AML-193 (cell line): Measurements from ENCODE around the gene PARK7.
A peak's percentile ranks its signal among the peaks of the same experiment; 100 is the strongest.
"Not testable (repeated sequence)": the region's sequence is repeated elsewhere in the genome, so short reads cannot be mapped to it uniquely, and the experiment has no call there.

Source experiments
- DNase-seq, 2 experiments: peaks; one replicate each; lab custom pipeline; 2025; lab: John Stamatoyannopoulos, UW

Gene PARK7

DNA sequence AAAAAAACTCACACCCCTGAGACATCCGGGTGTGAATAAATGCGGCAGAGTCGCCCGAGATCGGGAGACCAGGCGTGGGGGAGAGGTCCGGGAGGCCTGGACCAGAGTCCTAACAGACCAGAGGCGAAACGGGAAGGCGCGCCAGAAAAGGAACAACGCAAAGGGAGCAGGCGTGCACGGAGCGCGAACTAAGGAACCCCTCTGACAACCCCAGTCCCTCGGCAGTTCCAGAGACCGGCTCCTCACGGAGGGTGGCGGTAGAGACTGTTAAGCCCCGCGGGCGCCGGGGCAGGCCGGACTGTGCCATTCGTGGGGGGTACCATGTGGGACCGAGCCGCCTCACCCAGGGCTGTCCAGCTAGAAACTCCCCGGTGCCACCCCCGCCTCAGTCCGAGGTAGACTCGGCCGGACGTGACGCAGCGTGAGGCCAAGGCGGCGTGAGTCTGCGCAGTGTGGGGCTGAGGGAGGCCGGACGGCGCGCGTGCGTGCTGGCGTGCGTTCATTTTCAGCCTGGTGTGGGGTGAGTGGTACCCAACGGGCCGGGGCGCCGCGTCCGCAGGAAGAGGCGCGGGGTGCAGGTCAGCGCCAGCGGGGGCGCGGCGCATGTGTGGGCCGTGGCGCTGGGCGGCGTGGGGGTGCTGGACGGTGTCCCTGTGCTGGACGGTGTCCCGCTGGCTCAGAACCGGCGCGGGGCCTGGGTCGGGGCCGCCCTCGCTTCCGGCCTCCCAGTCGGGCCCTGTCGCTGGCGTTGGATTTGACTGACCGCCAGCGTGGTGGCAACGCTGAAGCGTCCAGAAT is at the start of gene PARK7:
TSS of gene PARK7 (plus strand) at position 496 of the 798 bp plus-strand sequence. CDS start 1,075 bp downstream, outside the sequence.
- peak; percentile 97 for DNase-seq

DNA sequence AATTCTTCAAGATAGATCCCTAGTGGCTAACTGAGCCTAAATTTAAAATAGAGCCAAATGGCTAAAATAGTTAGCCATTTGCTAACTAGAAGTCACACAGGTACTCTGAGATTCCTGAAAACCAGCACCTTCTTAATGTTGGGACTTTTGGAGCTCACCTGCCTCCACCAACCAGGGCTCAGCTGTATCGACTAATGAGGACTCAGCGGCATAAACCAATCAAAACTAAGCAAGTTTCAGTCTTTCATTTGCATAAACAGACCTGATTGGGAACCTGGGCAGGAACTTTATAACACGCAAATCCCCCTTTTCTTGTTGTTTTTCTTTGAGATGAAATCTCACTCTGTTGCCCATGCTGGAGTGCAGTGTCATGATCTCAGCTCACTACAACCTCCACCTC is 49.4 kb upstream of the PARK7 start:
- no peak for DNase-seq

DNA sequence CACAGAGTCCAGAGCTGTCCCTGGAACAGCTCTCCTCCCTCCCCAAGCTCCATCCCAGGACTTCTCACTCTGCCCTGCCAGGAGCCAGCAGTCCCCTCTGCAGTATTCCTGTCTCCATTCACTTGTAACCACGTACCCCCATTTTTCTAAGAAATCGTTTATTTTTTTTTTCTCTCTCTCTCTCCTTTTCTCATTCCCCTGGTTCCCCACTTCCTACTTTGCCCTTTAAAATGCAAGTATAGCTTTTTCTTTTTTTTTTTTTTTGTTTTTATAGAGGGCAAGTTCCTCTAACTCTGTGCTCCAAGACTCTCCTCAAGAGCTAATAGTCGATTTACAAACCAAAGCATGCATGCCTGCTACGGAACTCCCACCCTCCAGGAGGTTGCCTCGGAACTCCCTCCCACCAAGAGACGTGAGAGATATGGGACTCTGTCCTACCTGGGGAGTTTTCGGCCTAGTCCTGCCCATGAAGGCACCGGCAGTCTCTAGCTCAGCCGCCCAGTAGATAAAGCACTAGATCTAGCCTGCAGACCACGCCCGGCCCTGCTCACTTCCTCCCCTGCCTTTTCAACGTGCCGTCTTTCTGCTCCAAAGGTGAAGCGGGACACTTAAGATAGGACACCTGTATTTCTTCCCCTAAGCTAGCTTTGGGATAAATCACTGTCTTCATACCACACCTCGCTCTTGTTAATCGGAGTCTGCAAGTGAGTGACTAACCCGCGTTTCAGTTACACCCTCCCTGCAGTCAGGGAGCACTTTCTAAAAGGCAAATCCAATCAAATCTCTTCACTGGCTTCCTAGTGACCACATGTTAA is 48.6 kb upstream of the PARK7 start:
- peak; percentile 8 to 25 for DNase-seq

DNA sequence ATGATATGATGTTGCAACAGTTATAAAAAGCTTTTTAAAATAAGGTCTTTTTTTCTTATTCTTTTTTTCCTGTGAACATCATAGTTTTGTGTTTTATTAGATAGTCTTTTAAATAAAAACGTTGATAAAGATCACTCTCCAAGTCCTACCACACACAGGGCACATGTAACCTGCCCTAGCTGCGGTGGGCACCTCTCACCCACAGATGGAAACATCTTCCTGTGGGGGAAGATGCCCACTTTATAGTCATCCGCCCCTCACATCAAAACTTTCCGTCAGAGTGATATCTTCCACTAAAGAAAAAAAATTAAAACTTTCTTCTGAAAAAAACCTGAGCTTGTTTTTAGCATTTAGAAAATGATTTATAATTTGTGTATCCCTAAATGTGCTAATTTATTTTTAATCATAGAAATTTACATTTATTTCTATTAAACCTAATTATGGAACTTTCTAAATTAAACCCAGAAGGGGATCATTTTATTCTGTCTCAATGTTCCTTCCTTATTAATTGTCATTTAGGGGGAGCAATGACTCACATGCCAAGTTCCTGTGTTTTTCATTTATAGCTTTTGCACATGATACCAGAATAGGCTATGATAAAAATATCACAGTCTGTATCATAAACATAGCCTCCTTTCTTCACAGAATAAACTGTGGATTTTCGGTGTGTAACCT is 45.5 kb upstream of the PARK7 start:
- no peak for DNase-seq

DNA sequence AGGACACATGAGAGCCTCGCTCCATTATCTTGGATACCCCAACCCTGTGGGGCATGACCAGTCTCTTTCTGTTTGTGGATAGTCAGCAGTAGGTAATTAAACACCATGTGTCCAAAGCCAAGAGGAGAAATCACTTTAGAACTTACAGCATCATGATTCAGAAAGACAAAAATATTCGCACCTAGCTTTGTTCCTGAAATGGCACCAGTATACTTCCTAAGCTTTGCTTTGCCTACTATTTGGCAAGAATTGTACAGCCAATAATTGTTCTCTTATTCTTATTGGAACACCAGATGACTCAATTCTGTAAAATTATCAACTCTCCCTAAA is 45.0 kb upstream of the PARK7 start:
- DNase-seq = no peak

DNA sequence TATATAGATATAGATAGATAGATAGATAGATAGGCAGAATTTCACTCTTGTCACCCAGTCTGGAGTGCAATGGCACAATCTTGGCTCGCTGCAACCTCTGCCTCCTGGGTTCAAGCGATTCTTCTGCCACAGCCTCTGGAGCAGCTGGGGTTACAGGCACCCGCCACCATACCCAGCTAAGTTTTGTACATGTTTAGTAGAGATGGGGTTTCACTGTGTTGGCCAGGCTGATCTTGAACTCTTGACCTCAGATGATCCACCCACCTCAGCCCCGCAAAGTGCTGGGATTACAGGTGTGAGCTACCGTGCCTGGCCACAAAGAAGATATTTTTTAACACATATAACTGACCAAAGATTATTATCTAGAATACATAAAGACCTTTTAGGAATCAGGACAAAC is 43.5 kb upstream of the PARK7 start:
- DNase-seq = not testable (repeated sequence)

DNA sequence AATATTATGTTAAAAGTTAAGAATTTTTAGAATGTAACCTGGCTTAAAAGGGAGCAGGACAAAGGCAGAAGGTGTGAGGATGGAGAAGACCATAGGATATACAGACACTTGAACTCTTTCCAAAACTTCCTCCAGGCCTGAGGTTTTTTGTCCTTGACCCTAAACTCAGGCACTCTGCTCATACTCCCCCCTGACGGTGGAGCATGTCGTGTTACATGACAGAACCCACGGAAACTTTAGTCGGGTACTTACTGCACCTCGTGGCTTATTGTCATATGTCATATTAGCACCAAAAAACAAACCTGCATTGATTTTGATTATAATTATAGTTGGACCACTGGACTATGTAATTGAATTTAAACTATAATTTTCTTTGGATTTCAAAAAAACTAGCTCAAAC is 41.6 kb upstream of the PARK7 start:
- DNase-seq = no peak

DNA sequence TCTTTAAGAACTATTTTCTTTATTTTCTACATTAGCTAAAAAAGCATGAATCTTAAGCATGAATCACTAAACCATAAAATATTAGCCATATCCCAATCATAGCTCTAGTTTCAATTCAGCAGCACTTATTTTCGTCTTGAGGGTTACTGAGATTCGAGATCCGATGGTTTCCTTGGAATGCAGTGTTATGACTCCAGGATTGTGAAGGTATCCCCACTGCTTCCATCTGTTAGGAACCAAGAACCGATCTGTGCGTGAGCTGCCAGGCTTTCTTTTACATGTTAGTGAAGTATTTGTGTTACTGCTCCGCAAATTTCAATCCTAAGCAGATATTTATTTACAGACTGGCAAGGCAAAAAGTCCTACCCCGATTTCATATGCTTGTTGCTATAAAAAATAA is 39.7 kb upstream of the PARK7 start:
- no peak for DNase-seq

DNA sequence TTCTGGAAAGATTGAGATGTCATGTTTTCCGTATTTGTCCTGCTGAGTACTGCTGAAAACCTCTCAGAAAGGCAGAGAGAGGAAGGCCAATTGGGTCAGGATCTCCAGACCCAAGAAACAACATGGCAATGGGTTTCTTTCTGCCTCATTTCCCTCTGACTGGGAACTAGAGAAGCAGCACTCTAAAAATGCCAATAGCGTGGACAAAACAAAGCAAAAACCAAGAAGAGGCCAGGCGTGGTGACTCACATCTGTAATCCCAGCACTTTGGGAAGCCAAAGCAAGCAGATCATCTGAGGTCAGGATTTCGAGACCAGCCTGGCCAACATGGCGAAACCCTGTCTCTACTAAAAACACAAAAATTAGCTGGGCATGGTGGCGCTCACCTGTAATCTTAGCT is 39.2 kb upstream of the PARK7 start:
- no peak for DNase-seq

DNA sequence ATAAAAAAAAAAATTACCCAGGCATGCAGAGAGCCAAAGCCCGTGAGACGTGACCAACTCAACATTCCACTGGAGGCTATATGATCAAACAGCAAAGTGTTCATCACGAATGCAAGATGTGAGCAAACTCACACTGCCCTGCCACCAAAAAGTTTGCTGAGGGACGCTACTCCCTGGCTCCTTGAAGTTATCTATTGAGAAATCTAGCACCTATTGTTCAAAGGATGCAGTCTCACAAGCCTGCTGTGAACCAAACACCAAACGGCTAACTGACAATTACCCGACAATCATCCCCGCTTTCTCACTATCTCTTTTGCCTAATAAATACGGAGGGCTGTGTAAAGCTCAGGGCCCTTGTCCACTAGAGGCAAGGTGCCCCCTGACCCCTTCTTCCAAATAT is 34.5 kb upstream of the PARK7 start:
- not testable (repeated sequence) for DNase-seq

DNA sequence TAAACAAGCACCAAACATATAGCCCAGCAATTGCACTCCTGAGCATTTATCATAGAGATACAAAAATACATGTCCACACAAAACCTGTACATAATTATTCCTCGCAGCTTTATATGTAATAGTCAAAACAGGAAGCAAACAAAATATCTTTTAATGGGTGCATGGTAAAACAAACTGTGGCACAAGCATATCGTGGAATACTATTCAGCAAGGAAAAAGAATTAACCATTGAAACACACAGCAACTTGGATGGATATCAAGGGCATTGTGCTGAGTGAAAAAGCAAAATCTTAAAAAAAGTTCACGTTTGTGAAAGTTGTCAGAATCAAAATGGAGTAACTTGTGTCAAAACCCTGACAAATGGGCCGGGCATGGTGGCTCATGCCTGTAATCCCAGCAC is 33.3 kb upstream of the PARK7 start:
- DNase-seq = no peak

DNA sequence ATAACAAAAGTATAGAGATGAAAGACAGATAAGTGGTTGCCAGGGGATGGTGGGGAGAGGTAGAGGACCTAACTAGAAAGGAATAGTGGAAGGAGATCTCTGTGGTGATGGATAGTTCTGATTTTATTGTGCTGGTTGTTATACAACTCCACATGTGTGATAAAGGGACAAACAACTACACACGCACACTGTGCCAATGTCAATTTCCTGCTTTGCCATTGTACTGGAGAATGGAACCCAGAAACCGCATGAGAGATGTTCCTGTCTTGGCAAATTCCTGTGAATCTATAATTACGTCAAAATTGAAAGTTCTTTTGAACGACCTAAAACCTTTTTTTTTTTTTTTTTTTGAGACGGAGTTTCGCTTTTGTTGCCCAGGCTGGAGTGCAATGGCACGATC is 31.9 kb upstream of the PARK7 start:
- no peak for DNase-seq

DNA sequence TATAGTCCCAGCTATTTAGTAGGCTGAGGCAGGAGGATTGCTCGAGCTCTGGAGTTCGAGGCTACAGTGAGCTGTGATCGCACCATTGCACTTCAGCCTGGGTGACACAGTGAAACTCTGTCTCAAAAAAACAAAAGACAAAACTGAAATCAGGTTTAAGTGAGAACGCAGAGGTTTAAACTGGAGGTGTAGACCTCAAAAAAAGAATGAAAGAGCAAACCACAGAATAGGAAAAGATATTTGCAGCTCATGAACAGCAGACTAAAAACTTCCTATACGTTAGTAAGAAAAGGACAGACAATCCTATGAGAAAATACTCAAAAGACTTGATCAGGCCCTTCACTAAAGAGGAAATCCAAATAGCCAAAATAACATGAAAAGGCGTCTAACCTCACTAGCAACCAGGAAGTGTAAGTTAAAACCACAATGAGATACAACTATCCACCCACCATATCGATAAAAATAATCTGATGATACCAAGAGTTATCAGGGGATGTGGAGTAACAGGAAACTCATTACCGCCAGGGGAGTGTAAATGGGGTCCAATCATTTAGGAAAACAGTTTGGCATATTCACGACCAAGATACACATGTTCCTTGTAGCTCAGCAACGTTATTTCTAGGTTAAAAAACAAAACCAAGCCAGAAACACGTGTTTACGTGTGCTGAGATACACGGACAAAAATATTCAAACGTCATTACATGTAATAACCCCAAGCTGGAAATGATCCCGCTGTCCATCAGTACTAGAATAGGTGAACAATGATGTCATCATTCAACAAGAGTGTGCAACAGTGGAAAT is 30.7 kb upstream of the PARK7 start:
- DNase-seq = no peak

DNA sequence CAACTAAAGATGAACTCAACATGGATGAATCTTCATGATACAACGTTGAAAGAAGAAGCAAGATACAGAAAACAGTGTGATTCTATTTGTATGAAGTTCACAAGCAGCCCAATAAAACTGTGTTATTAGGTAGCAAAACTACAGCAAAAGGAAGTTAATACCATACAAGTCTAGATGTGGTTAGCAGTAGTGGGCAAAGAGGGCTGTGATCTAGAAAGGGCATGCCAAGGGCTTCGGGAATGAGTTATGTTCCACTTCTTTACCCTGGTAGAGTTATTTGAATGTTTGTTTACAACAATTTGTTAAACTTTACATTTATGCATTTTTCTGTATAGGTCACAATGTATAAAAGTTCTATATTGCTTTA is 30.1 kb upstream of the PARK7 start:
- no peak for DNase-seq

DNA sequence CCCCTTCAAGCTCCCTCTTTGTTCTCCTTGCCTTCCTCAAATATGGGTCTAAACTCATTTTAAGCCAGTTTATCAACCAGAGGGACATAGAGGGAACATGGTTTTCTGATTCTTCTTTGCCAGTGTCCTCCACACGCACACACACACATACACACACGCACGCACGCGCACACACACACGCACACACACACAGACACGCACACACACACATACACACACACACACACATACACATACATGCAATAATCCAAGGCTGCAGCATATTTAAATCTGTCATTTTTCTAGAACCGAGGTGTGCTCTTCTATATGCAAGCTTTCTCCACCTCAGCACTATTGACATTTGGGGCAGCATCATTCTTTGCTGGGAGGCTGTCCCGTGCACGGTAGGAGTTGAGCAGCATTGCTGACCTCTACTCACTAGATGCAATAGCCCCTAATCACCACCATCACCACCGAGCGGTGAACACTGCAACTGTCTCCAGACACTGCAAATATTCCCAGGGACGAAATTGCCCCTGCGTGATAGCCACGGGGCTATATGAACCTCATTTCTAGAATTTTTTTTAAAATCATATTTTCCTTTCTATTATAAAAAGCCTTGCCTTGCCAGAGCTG is 28.9 kb upstream of the PARK7 start:
- DNase-seq = no peak

DNA sequence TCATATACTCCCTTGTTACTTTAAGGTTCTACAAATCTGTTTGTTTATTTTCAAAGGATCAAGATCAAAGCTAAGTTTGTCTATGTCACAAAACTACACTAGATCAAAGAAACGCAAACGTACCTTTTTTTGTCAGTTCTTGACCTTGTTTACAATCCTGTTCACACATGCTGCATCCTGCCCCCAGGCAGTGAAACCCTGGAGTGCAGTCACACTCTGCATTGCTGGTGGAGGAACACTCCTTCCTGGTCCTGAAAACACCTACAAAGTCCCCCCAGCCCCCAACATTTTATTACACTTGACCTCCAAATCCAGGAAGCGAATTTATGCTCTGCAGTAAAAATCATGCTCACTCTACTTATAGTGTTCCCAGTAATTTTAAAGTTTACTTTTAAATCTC is 23.4 kb upstream of the PARK7 start:
- DNase-seq = no peak

DNA sequence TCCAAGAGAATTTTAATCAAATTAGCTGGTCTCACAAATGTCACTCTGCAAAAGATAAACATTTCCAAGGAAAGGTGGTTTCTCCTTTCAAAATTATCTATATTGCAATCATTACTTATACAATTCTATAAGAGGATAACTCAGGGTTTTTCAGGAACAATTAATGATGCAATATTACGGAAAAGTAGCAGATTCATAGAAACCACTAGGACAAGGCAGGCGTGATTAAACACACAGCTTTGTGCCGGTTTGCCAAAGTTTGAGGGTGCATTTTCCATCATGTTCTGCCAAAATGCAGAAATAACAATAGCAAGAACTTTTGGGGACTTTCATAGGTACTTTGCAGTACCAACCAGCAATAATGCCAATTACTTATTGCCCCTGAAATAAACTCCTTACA is 21.5 kb upstream of the PARK7 start:
- DNase-seq = no peak

DNA sequence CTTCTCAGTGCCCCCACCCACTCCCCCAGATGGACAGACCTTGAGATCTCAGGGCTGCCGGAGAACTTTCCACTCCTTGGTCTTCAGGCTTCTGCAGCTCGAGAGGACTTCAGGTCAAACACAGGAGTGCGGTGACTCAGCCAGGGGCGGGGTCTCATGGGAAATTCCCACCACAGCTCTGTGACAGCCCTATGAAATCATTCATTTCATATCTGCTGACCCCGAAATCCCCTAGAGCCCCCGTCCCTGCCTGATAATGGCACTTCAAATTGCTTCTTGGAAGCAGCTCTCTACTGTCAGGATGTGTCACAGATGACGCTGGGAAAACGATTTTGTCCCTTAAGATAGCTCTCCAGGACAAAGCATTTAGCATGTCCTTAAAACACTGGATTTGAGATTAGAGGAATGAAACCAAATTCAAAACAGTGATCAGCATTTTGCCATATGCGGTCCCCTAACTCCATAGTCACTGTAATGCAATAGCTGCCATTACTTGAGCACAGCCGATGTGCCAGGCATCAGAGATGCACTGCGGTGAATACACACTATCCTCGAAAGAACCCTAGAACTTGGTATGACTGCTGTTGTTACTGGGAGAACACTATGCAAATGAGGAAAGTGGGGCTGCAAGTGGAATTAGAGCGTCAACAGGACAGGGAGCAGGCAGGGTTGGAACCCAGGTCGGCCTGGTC is 20.6 kb upstream of the PARK7 start, which contains the start of gene TNFRSF9:
TSS of gene TNFRSF9 (minus strand) at position 95 of the 692 bp plus-strand sequence. CDS start 845 bp downstream, outside the sequence.
- DNase-seq = no peak

DNA sequence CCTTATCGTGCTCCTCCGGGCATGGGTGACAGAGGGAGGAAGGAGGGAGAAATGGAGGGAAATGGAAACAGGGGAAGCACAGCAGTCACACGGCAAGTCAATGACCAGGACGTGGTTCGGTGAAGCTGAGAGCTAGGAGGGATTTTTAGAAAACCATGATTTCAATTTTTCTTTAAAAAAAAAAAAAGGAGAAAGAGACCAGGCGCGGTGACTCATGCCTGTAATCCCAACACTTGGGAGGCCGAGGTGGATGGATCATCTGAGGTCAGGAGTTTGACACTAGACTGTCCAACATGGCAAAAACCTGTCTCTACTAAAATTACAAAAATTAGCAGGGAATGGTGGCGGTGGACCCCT is 20.1 kb upstream of the PARK7 start:
- DNase-seq = no peak

DNA sequence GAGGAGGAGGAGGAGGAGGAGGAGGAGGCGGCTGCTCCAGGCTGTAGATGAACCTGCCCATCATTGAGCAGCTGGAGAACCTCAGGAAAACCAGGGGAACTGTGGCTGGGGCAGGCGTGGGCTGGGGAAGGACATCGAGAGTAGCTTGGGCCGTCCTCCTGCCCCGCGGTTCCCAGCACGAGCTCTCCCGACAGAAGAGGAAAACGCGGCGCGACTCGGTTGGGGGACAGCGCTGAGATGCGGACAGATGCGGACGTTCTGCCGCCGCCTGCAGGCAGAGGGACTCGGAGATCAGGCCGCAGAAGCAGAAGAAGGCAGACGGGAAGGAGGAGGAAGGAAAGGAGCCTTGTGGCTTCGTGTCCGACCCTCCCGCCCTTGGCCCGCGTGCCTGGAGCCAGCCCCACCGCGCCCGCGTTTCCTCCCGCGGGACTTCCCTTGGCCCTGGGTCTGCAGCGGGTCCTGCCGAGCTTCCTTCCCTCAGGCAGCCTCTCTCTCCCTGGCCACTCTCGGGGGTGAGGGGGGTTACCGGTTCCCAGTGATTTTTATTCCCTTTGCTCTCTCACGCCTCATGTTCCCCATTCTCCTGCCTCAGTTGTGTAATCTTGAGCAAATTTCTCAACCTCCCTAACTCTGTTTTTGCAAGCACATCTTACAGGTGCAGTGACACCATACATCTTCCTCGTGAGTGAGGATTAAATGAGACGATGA is 19.1 kb upstream of the PARK7 start:
- peak; percentile 88 to 89 for DNase-seq
